Measurements from ENCODE around the gene RNU6-1. TPM values are rescaled to one million over a fixed set of nuclear protein-coding genes. Genes with fewer than 3 reads are reported as not detected.

The RNU6-1 gene
- total RNA-seq, 1 donor from 2014 or later = not detected

GRCh38 chr15:67833710-67834511, 5.9 kb downstream of the RNU6-1 start:
- peak overlapping the region; percentile 74 for H3K4me3 Mint-ChIP-seq
- H3K36me3 Mint-ChIP-seq (ENCODE audit: low read depth) = no peaks in the 10 kb centered on the region
- peak; percentile 69 for TF ChIP-seq CTCF (conservative IDR thresholded peaks at IDR 0.05)
- DNase-seq (ENCODE audit: low read depth, low spot score) = peak; percentile 64
- peaks cover 96% of the 10 kb centered on the region for H3K27me3 Mint-ChIP-seq (ENCODE audit: low read depth)
- H3K4me1 Mint-ChIP-seq = peaks cover 27% of the 10 kb centered on the region
- no peak overlapping the region for H3K27ac Mint-ChIP-seq (ENCODE audit: unreplicated experiment)
- no peaks in the 10 kb centered on the region for H3K9me3 Mint-ChIP-seq

GRCh38 chr15:67832897-67833709, 6.7 kb downstream of the RNU6-1 start:
- Mint-ChIP-seq H3K4me1 (peaks cover 27% of the 10 kb centered on the region), H3K36me3 (ENCODE audit: low read depth) (no peaks in the 10 kb centered on the region), H3K9me3 (no peaks in the 10 kb centered on the region), H3K27ac (ENCODE audit: unreplicated experiment) (no peak overlapping the region), H3K4me3 (peak overlapping the region; percentile 74), H3K27me3 (ENCODE audit: low read depth) (peaks cover 96% of the 10 kb centered on the region)
- TF ChIP-seq CTCF (conservative IDR thresholded peaks at IDR 0.05) = no peak
- no peak for DNase-seq (ENCODE audit: low read depth, low spot score)

- H3K36me3 Mint-ChIP-seq (ENCODE audit: low read depth) = no peaks in the 10 kb centered on the region
- peaks cover 27% of the 10 kb centered on the region for H3K4me1 Mint-ChIP-seq
- peak overlapping the region; percentile 23 for H3K4me3 Mint-ChIP-seq
- H3K9me3 Mint-ChIP-seq = no peaks in the 10 kb centered on the region
- H3K27me3 Mint-ChIP-seq (ENCODE audit: low read depth) = peaks cover 91% of the 10 kb centered on the region
- peak; percentile 26 for TF ChIP-seq CTCF (conservative IDR thresholded peaks at IDR 0.05)
- no peak overlapping the region for H3K27ac Mint-ChIP-seq (ENCODE audit: unreplicated experiment)
- no peak for DNase-seq (ENCODE audit: low read depth, low spot score)
These were observed 7.8 kb downstream of the RNU6-1 start for GRCh38 chr15:67832031-67832551.

GRCh38 chr15:67831363-67831762, 8.5 kb downstream of the RNU6-1 start:
- no peak for DNase-seq (ENCODE audit: low read depth, low spot score)
- TF ChIP-seq CTCF (conservative IDR thresholded peaks at IDR 0.05) = no peak
- Mint-ChIP-seq H3K27me3 (ENCODE audit: low read depth) (peaks cover 87% of the 10 kb centered on the region), H3K4me1 (peaks cover 26% of the 10 kb centered on the region), H3K36me3 (ENCODE audit: low read depth) (no peaks in the 10 kb centered on the region), H3K4me3 (peak overlapping the region; percentile 33), H3K27ac (ENCODE audit: unreplicated experiment) (no peak overlapping the region), H3K9me3 (no peaks in the 10 kb centered on the region)

- DNase-seq (ENCODE audit: low read depth, low spot score) = no peak
- H3K36me3 Mint-ChIP-seq (ENCODE audit: low read depth) = no peaks in the 10 kb centered on the region
- peaks cover 28% of the 10 kb centered on the region for H3K4me1 Mint-ChIP-seq
- no peak overlapping the region for H3K27ac Mint-ChIP-seq (ENCODE audit: unreplicated experiment)
- TF ChIP-seq CTCF (conservative IDR thresholded peaks at IDR 0.05) = no peak
- no peaks in the 10 kb centered on the region for H3K9me3 Mint-ChIP-seq
- H3K4me3 Mint-ChIP-seq = peak overlapping the region; percentile 32
- peaks cover 87% of the 10 kb centered on the region for H3K27me3 Mint-ChIP-seq (ENCODE audit: low read depth)
These were observed 10.0 kb downstream of the RNU6-1 start for GRCh38 chr15:67829647-67830504.
